Endothelial cell (in vitro differentiated cells): ENCODE measurements around the gene ATRAID. TPM values are rescaled to one million over a fixed set of nuclear protein-coding genes. Genes with fewer than 3 reads are reported as not detected.
"Not testable (repeated sequence)": the region's sequence is repeated elsewhere in the genome, so short reads cannot be mapped to it uniquely, and the experiment has no call there.

Experiments
- DNase-seq: peaks from one replicate; pipeline ENCODE4 v3.0.0; 2021; ENCODE audit warnings: low spot score
- H3K27ac Mint-ChIP-seq: one replicate; pipeline ENCODE4 v1.8.0; 2021; ENCODE audit warnings: mixed read lengths, inconsistent platforms; ENCODE audit not compliant: unreplicated experiment
- H3K27me3 Mint-ChIP-seq: one replicate; pipeline ENCODE4 v1.8.0; 2021; ENCODE audit warnings: mild to moderate bottlenecking, moderate library complexity, mixed read lengths, inconsistent platforms; ENCODE audit not compliant: unreplicated experiment
- H3K36me3 Mint-ChIP-seq: one replicate; pipeline ENCODE4 v1.8.0; 2021; ENCODE audit warnings: mild to moderate bottlenecking, low read depth, mixed read lengths, inconsistent platforms; ENCODE audit not compliant: unreplicated experiment
- H3K4me1 Mint-ChIP-seq: one replicate; pipeline ENCODE4 v1.8.0; 2021; ENCODE audit warnings: mild to moderate bottlenecking, mixed read lengths, inconsistent platforms; ENCODE audit not compliant: unreplicated experiment
- H3K4me3 Mint-ChIP-seq: one replicate; pipeline ENCODE4 v1.8.0; 2021; ENCODE audit warnings: mild to moderate bottlenecking, mixed read lengths, inconsistent platforms; ENCODE audit not compliant: unreplicated experiment
- H3K9me3 Mint-ChIP-seq: one replicate; pipeline ENCODE4 v1.8.0; 2021; ENCODE audit warnings: mixed read lengths, inconsistent platforms; ENCODE audit not compliant: unreplicated experiment
- CTCF ChIP-seq: fragments of 200-600 bp; sonication (generic); IDR thresholded peaks from one replicate; pipeline ENCODE4 v1.5.0; 2021; ENCODE audit warnings: antibody characterized with exemption; ENCODE audit not compliant: unreplicated experiment
- total RNA-seq: library from RNA; stranded (reverse); fragmentation: NEBNext Ultra II Directional; extraction: Animal tissue kit (Norgen Biotek cat#: 25700); gene quantifications from one replicate; pipeline ENCODE4 v1.2.1, GENCODE V29; 2021; ENCODE audit not compliant: unreplicated experiment

Gene ATRAID
- total RNA-seq, 1 donor from 2014 or later, result 89.9 TPM

GRCh38 chr2:27186613-27187345 lies 25.1 kb upstream of the ATRAID start:
- Mint-ChIP-seq H3K36me3 (no peaks in the 10 kb centered on the region), H3K27me3 (no peaks in the 10 kb centered on the region), H3K4me1 (no peaks in the 10 kb centered on the region), H3K27ac (no peak overlapping the region), H3K9me3 (no peaks in the 10 kb centered on the region), H3K4me3 (no peak overlapping the region)
- DNase-seq, result no peak
- no peak for TF ChIP-seq CTCF

GRCh38 chr2:27189989-27190388 lies 21.9 kb upstream of the ATRAID start:
- DNase-seq, result no peak
- H3K27ac Mint-ChIP-seq, result no peak overlapping the region
- no peak for TF ChIP-seq CTCF
- no peaks in the 10 kb centered on the region for H3K36me3 Mint-ChIP-seq
- H3K4me1 Mint-ChIP-seq, result peaks cover 3% of the 10 kb centered on the region
- H3K4me3 Mint-ChIP-seq, result no peak overlapping the region
- H3K9me3 Mint-ChIP-seq, result no peaks in the 10 kb centered on the region
- H3K27me3 Mint-ChIP-seq, result no peaks in the 10 kb centered on the region

GRCh38 chr2:27191070-27191829 lies 20.6 kb upstream of the ATRAID start:
- Mint-ChIP-seq H3K9me3 (no peaks in the 10 kb centered on the region), H3K4me1 (peaks cover 3% of the 10 kb centered on the region), H3K4me3 (no peak overlapping the region), H3K27me3 (no peaks in the 10 kb centered on the region), H3K36me3 (no peaks in the 10 kb centered on the region), H3K27ac (no peak overlapping the region)
- peak; percentile 53 for DNase-seq
- TF ChIP-seq CTCF, result peak; percentile 30

GRCh38 chr2:27194538-27195354 lies 17.1 kb upstream of the ATRAID start:
- no peaks in the 10 kb centered on the region for H3K9me3 Mint-ChIP-seq
- H3K27me3 Mint-ChIP-seq, result peaks cover 1% of the 10 kb centered on the region
- peaks cover 3% of the 10 kb centered on the region for H3K4me1 Mint-ChIP-seq
- no peak for TF ChIP-seq CTCF
- no peak overlapping the region for H3K27ac Mint-ChIP-seq
- no peak for DNase-seq
- H3K4me3 Mint-ChIP-seq, result no peak overlapping the region
- peaks cover 2% of the 10 kb centered on the region for H3K36me3 Mint-ChIP-seq

GRCh38 chr2:27195799-27196198 lies 16.0 kb upstream of the ATRAID start:
- H3K9me3 Mint-ChIP-seq, H3K27me3 Mint-ChIP-seq, H3K36me3 Mint-ChIP-seq, H3K4me3 Mint-ChIP-seq, DNase-seq, H3K27ac Mint-ChIP-seq, H3K4me1 Mint-ChIP-seq: not testable (repeated sequence)

GRCh38 chr2:27198068-27198467 lies 13.8 kb upstream of the ATRAID start:
- not testable (repeated sequence) for H3K27me3 Mint-ChIP-seq, H3K4me3 Mint-ChIP-seq, H3K27ac Mint-ChIP-seq, DNase-seq, H3K9me3 Mint-ChIP-seq, H3K4me1 Mint-ChIP-seq
- peaks cover 23% of the 10 kb centered on the region for H3K36me3 Mint-ChIP-seq
